ENCODE measurements around the gene GZF1.

GZF1 gene

DNA sequence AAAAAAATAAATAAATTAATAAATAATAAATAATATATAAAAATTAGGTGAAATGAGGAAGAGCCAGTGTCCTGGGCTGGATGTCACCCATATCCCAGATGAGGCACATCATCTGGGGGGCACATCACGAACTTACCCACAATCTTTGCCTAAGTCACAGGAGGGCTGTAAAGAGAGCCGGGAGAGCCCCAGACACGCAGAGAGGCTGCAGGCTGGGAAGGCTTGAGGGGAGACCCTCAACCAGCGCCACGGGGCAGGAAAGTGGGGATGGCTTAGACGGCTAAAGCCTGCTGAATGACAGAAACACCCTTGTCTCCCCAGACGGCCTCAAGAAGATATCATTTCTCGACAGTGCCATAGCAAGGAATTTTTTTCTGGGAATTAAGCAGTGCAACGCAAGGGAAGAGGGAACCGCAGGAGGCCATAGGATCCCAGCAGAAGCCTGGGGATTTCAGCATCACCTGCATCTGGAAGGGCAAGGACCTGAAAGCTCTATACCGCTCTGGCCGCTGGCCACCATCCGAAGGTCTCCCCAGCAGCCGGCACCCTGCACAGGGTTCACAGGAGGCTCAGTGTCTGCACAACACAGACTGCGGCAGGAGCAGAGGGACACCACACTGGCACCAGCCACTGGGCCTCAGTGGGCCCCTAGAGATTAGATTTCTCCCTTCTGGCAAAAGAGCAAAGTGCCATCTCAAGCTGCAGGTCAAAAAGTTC lies 34.2 kb upstream of the GZF1 start:
- H3K4me1 ChIP-seq (ENCODE audit: control insufficient read depth in 1 of 2, insufficient read depth in 2 of 2, low read length in 2 of 2) = no peaks in the 10 kb centered on the region
- no peaks in the 10 kb centered on the region for H3K9me3 ChIP-seq (ENCODE audit: control insufficient read depth in 1 of 2, low read length in 2 of 2)
- no peaks in the 10 kb centered on the region for H3K27me3 ChIP-seq (ENCODE audit: control insufficient read depth in 1 of 2, insufficient read depth in 2 of 2, low read length in 2 of 2)
- no peak overlapping the region for H3K4me3 ChIP-seq (ENCODE audit: low read depth in 1 of 2, low read length in 2 of 2)
- H3K36me3 ChIP-seq (ENCODE audit: control insufficient read depth in 1 of 2, insufficient read depth in 2 of 2, low read length in 2 of 2) = no peaks in the 10 kb centered on the region
- H3K9ac ChIP-seq (ENCODE audit: low read depth in 1 of 2, low read length in 2 of 2) = no peak overlapping the region
- H3K27ac ChIP-seq (ENCODE audit: low read depth, low read length) = no peak overlapping the region

- Histone ChIP-seq H3K27me3 (ENCODE audit: control insufficient read depth in 1 of 2, insufficient read depth in 2 of 2, low read length in 2 of 2) (no peaks in the 10 kb centered on the region), H3K36me3 (ENCODE audit: control insufficient read depth in 1 of 2, insufficient read depth in 2 of 2, low read length in 2 of 2) (no peaks in the 10 kb centered on the region), H3K4me1 (ENCODE audit: control insufficient read depth in 1 of 2, insufficient read depth in 2 of 2, low read length in 2 of 2) (peaks cover under 1 to 1% of the 10 kb centered on the region in 2 donors), H3K9ac (ENCODE audit: low read depth in 1 of 2, low read length in 2 of 2) (no peak overlapping the region), H3K4me3 (ENCODE audit: low read depth in 1 of 2, low read length in 2 of 2) (no peak overlapping the region), H3K27ac (ENCODE audit: low read depth, low read length) (no peak overlapping the region), H3K9me3 (ENCODE audit: control insufficient read depth in 1 of 2, low read length in 2 of 2) (no peaks in the 10 kb centered on the region)
Measured at GRCh38 chr20:23331450-23332350, 30.3 kb upstream of the GZF1 start.

DNA sequence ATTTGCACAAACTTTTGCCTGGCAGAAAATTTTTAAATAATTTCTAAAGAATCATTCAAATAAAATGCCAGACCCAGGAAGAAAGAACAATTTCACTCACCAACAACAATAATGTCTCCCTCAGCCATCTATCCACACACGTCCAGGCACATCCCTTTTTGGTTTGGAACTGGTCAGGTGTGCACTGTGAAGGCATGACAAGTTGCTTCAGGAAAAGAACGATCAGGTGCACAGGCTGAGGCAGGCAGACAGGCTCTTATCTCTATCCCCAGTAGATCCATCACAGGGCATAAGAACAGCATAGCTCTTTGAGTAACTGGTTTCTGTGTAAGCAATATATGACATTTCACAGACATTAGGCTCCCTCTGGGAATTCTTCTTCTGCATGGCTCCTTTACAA lies 29.5 kb upstream of the GZF1 start:
- Histone ChIP-seq H3K36me3 (ENCODE audit: control insufficient read depth in 1 of 2, insufficient read depth in 2 of 2, low read length in 2 of 2) (no peaks in the 10 kb centered on the region), H3K27ac (ENCODE audit: low read depth, low read length) (no peak overlapping the region)

GRCh38 chr20:23334111-23334510 lies 27.9 kb upstream of the GZF1 start:
- Histone ChIP-seq H3K9ac (ENCODE audit: low read depth in 1 of 2, low read length in 2 of 2) (no peak overlapping the region), H3K27ac (ENCODE audit: low read depth, low read length) (no peak overlapping the region), H3K9me3 (ENCODE audit: control insufficient read depth in 1 of 2, low read length in 2 of 2) (no peaks in the 10 kb centered on the region), H3K36me3 (ENCODE audit: control insufficient read depth in 1 of 2, insufficient read depth in 2 of 2, low read length in 2 of 2) (no peaks in the 10 kb centered on the region), H3K27me3 (ENCODE audit: control insufficient read depth in 1 of 2, insufficient read depth in 2 of 2, low read length in 2 of 2) (no peaks in the 10 kb centered on the region), H3K4me3 (ENCODE audit: low read depth in 1 of 2, low read length in 2 of 2) (no peak overlapping the region), H3K4me1 (ENCODE audit: control insufficient read depth in 1 of 2, insufficient read depth in 2 of 2, low read length in 2 of 2) (peaks cover 5 to 7% of the 10 kb centered on the region in 2 donors)

More for the DNA sequence above, 29.5 kb upstream of the GZF1 start:
- Histone ChIP-seq H3K9ac (ENCODE audit: low read depth in 1 of 2, low read length in 2 of 2) (no peak overlapping the region), H3K27me3 (ENCODE audit: control insufficient read depth in 1 of 2, insufficient read depth in 2 of 2, low read length in 2 of 2) (no peaks in the 10 kb centered on the region), H3K4me3 (ENCODE audit: low read depth in 1 of 2, low read length in 2 of 2) (no peak overlapping the region), H3K4me1 (ENCODE audit: control insufficient read depth in 1 of 2, insufficient read depth in 2 of 2, low read length in 2 of 2) (peaks cover 5 to 7% of the 10 kb centered on the region in 2 donors), H3K9me3 (ENCODE audit: control insufficient read depth in 1 of 2, low read length in 2 of 2) (no peaks in the 10 kb centered on the region)

- Histone ChIP-seq H3K27ac (ENCODE audit: low read depth, low read length) (no peak overlapping the region), H3K9me3 (ENCODE audit: control insufficient read depth in 1 of 2, low read length in 2 of 2) (no peaks in the 10 kb centered on the region), H3K4me1 (ENCODE audit: control insufficient read depth in 1 of 2, insufficient read depth in 2 of 2, low read length in 2 of 2) (peaks cover 5 to 7% of the 10 kb centered on the region in 2 donors), H3K27me3 (ENCODE audit: control insufficient read depth in 1 of 2, insufficient read depth in 2 of 2, low read length in 2 of 2) (no peaks in the 10 kb centered on the region), H3K4me3 (ENCODE audit: low read depth in 1 of 2, low read length in 2 of 2) (no peak overlapping the region), H3K9ac (ENCODE audit: low read depth in 1 of 2, low read length in 2 of 2) (no peak overlapping the region), H3K36me3 (ENCODE audit: control insufficient read depth in 1 of 2, insufficient read depth in 2 of 2, low read length in 2 of 2) (no peaks in the 10 kb centered on the region)
Measured at GRCh38 chr20:23335521-23335920, 26.5 kb upstream of the GZF1 start.

DNA sequence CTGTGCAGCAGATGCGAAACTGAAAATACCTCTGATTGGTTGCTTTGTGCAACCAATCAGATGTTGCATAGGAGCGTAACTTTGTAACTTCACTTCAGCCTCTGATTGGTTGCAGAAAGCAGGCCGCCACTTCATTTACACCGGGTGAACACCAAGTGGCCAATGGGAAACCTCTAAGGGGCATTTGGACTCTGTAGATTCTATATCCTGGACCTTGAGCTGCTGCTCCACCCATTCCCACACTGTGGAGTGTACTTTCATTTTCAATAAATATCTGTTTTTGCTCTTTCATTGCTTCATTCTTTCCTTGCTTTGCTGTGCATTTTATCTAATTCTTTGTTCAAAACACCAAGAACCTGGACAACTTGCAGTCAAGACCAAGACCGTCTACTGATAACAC lies 25.5 kb upstream of the GZF1 start:
- Histone ChIP-seq H3K4me3 (ENCODE audit: low read depth in 1 of 2, low read length in 2 of 2) (peak overlapping the region in 1 of 2 donors; percentile 57), H3K27ac (ENCODE audit: low read depth, low read length) (no peak overlapping the region), H3K27me3 (ENCODE audit: control insufficient read depth in 1 of 2, insufficient read depth in 2 of 2, low read length in 2 of 2) (no peaks in the 10 kb centered on the region), H3K36me3 (ENCODE audit: control insufficient read depth in 1 of 2, insufficient read depth in 2 of 2, low read length in 2 of 2) (no peaks in the 10 kb centered on the region), H3K9me3 (ENCODE audit: control insufficient read depth in 1 of 2, low read length in 2 of 2) (no peaks in the 10 kb centered on the region), H3K9ac (ENCODE audit: low read depth in 1 of 2, low read length in 2 of 2) (no peak overlapping the region), H3K4me1 (ENCODE audit: control insufficient read depth in 1 of 2, insufficient read depth in 2 of 2, low read length in 2 of 2) (peaks cover 5 to 7% of the 10 kb centered on the region in 2 donors)

DNA sequence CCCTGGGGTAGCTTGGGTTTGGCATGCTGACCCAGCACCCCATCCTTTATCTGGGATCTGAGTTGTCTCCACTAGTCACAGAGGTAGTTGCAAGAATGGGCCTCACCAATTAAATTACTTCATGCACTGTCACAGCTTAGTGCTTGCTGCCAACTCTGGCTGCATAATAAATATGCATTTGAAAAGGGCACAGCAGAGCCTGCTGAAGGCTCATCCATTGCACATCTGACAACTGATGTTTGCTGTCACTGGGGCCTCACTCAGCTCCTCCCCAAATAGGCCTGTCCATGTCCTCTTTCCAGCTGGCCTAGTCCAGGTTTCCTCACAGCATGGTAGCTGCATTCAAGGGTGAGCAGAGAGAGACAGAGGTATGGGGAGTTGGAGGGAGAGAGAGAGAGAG lies 24.7 kb upstream of the GZF1 start:
- no peaks in the 10 kb centered on the region for H3K36me3 ChIP-seq (ENCODE audit: control insufficient read depth in 1 of 2, insufficient read depth in 2 of 2, low read length in 2 of 2)
- H3K9me3 ChIP-seq (ENCODE audit: control insufficient read depth in 1 of 2, low read length in 2 of 2) = no peaks in the 10 kb centered on the region
- no peak overlapping the region for H3K27ac ChIP-seq (ENCODE audit: low read depth, low read length)
- peaks cover 5 to 7% of the 10 kb centered on the region in 2 donors for H3K4me1 ChIP-seq (ENCODE audit: control insufficient read depth in 1 of 2, insufficient read depth in 2 of 2, low read length in 2 of 2)
- H3K27me3 ChIP-seq (ENCODE audit: control insufficient read depth in 1 of 2, insufficient read depth in 2 of 2, low read length in 2 of 2) = no peaks in the 10 kb centered on the region
- H3K4me3 ChIP-seq (ENCODE audit: low read depth in 1 of 2, low read length in 2 of 2) = no peak overlapping the region
- H3K9ac ChIP-seq (ENCODE audit: low read depth in 1 of 2, low read length in 2 of 2) = no peak overlapping the region

DNA sequence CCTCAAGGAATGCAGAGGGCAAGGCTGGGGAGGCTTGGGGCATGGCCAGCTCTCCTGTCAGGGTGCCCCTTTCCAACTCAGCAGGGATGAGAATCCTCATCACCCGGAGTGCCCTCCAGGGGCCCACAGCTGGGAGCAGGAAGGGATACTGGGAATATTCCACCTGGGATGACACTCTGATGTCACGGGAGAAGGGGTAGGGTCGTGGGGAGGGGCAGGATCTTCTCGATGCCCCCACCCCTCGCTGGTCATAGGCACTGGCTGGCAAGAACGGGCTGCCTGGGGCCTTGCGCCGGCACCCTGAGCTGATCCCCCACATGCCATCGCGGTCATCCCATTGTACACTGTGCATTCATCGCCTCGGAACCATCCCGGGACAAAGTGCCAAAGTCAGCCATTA lies 22.0 kb upstream of the GZF1 start:
- no peaks in the 10 kb centered on the region for H3K36me3 ChIP-seq (ENCODE audit: control insufficient read depth in 1 of 2, insufficient read depth in 2 of 2, low read length in 2 of 2)
- H3K9ac ChIP-seq (ENCODE audit: low read depth in 1 of 2, low read length in 2 of 2) = no peak overlapping the region
- no peak overlapping the region for H3K27ac ChIP-seq (ENCODE audit: low read depth, low read length)
- no peak overlapping the region for H3K4me3 ChIP-seq (ENCODE audit: low read depth in 1 of 2, low read length in 2 of 2)
- H3K4me1 ChIP-seq (ENCODE audit: control insufficient read depth in 1 of 2, insufficient read depth in 2 of 2, low read length in 2 of 2) = peaks cover 5 to 7% of the 10 kb centered on the region in 2 donors
- no peaks in the 10 kb centered on the region for H3K9me3 ChIP-seq (ENCODE audit: control insufficient read depth in 1 of 2, low read length in 2 of 2)
- no peaks in the 10 kb centered on the region for H3K27me3 ChIP-seq (ENCODE audit: control insufficient read depth in 1 of 2, insufficient read depth in 2 of 2, low read length in 2 of 2)

DNA sequence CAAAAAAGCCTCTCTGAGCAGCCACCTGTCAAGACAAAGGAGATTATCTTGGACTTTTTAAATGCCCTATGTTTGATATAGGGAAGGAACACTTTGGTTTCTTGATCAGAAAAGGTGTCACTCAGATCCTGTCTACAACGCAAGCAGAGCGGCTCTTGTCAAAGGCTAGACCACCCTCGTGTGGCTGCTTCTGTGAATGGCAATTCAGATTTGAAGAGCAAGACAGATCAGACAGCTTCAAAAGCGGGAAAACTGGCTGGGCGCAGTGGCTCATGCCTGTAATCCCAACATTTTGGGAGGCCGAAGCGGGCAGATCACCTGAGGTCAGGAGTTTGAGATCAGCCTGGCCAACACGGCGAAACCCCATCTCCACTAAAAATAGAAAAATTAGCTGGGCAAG lies 21.5 kb upstream of the GZF1 start:
- Histone ChIP-seq H3K9me3 (ENCODE audit: control insufficient read depth in 1 of 2, low read length in 2 of 2) (no peaks in the 10 kb centered on the region), H3K9ac (ENCODE audit: low read depth in 1 of 2, low read length in 2 of 2) (no peak overlapping the region), H3K4me3 (ENCODE audit: low read depth in 1 of 2, low read length in 2 of 2) (no peak overlapping the region), H3K27ac (ENCODE audit: low read depth, low read length) (no peak overlapping the region), H3K36me3 (ENCODE audit: control insufficient read depth in 1 of 2, insufficient read depth in 2 of 2, low read length in 2 of 2) (no peaks in the 10 kb centered on the region), H3K27me3 (ENCODE audit: control insufficient read depth in 1 of 2, insufficient read depth in 2 of 2, low read length in 2 of 2) (no peaks in the 10 kb centered on the region), H3K4me1 (ENCODE audit: control insufficient read depth in 1 of 2, insufficient read depth in 2 of 2, low read length in 2 of 2) (peaks cover 5 to 7% of the 10 kb centered on the region in 2 donors)

DNA sequence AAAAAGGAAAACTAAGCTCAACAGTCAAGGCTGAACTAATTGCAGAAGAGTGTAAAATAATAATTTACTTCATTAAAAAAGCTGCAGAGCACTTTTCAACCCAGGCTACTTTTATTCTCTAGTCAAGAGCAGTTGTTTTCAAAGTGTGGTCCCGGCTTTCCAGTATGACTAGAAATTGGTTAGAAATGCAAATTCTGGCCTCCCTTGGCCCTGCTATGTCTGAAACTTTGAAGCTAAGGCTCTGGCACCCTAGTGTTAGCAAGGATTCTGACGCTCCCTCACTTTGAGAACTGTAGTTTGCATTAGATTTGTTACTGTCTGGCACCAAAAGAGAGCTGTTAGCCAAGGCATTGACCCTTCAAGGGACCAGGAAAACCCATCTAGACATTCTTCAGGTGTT lies 20.9 kb upstream of the GZF1 start:
- Histone ChIP-seq H3K27me3 (ENCODE audit: control insufficient read depth in 1 of 2, insufficient read depth in 2 of 2, low read length in 2 of 2) (no peaks in the 10 kb centered on the region), H3K4me3 (ENCODE audit: low read depth in 1 of 2, low read length in 2 of 2) (no peak overlapping the region), H3K27ac (ENCODE audit: low read depth, low read length) (no peak overlapping the region), H3K9ac (ENCODE audit: low read depth in 1 of 2, low read length in 2 of 2) (no peak overlapping the region), H3K9me3 (ENCODE audit: control insufficient read depth in 1 of 2, low read length in 2 of 2) (no peaks in the 10 kb centered on the region), H3K4me1 (ENCODE audit: control insufficient read depth in 1 of 2, insufficient read depth in 2 of 2, low read length in 2 of 2) (peaks cover 5 to 7% of the 10 kb centered on the region in 2 donors), H3K36me3 (ENCODE audit: control insufficient read depth in 1 of 2, insufficient read depth in 2 of 2, low read length in 2 of 2) (no peaks in the 10 kb centered on the region)
